ENCODE measurements around the gene FADS3. TPM values are rescaled to one million over a fixed set of nuclear protein-coding genes. Genes with fewer than 3 reads are reported as not detected.

Gene FADS3
- polyA plus RNA-seq, 4 donors: 12.7 to 21.9 (median 18.1) TPM

Other genes starting within 250 kb of the FADS3 start
- 1 to 10 TPM; 3.0 to 4.2 (median 3.3) TPM for gene DAGLA, start 211.2 kb downstream of the FADS3 start, polyA plus RNA-seq (ENCODE audit: insufficient read length in 4 of 4)
- 10 to 100 TPM in 3 of 4 donors, 1 to 10 TPM in 1; 7.9 to 26.7 (median 20.9) TPM for gene MYRF, start 138.9 kb downstream of the FADS3 start, polyA plus RNA-seq (ENCODE audit: insufficient read length in 4 of 4)
- 100 to 1,000 TPM; 169 to 174 (median 172) TPM for gene TMEM258, start 98.9 kb downstream of the FADS3 start, polyA plus RNA-seq (ENCODE audit: insufficient read length in 4 of 4)
- 10 to 100 TPM; 19.4 to 39.7 (median 37.9) TPM for gene FEN1, start 98.6 kb downstream of the FADS3 start, polyA plus RNA-seq (ENCODE audit: insufficient read length in 4 of 4)
- gene FADS1, start 74.5 kb downstream of the FADS3 start, polyA plus RNA-seq (ENCODE audit: insufficient read length in 4 of 4): 10 to 100 TPM; 33.2 to 46.7 (median 41.1) TPM
- 100 to 1,000 TPM in 2 of 4 donors, 10 to 100 TPM in 2; 83.8 to 142 (median 96.2) TPM for gene FADS2, start 63.2 kb downstream of the FADS3 start, polyA plus RNA-seq (ENCODE audit: insufficient read length in 4 of 4)
- gene RAB3IL1, start 26.0 kb upstream of the FADS3 start, polyA plus RNA-seq (ENCODE audit: insufficient read length in 4 of 4): 10 to 100 TPM; 15.8 to 43.9 (median 22.7) TPM
- 1 to 10 TPM; 3.7 to 4.7 (median 4.2) TPM for gene BEST1, start 58.8 kb upstream of the FADS3 start, polyA plus RNA-seq (ENCODE audit: insufficient read length in 4 of 4)
- gene FTH1, start 76.1 kb upstream of the FADS3 start, polyA plus RNA-seq (ENCODE audit: insufficient read length in 4 of 4): 1,000 to 10,000 TPM; 1,796 to 2,281 (median 2,069) TPM
- gene INCENP, start 232.5 kb upstream of the FADS3 start, polyA plus RNA-seq (ENCODE audit: insufficient read length in 4 of 4): 10 to 100 TPM; 30.7 to 43.0 (median 35.2) TPM

All from left renal pelvis (tissue), 4 donors.